Measurements from ENCODE around the gene ALDH1L1.

DNA sequence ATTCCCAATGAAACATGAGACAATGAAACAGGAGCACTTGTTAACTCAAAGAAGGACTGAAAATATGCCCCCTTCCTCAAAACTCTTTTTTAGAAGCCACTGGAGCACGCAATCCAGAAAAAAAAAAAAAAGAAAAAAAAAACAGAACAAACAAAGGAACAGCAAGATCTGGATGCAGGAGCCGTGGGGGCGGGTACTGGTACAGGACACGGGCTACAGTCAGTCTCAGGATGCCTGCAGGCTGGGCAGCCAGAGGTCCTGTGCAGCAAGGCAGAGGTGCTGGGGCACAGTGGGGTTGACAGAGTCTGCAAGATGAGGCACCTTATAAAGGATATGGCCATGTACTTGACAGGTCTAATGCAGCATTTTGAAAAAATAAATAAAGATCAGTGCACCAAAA, 22.3 kb upstream of the ALDH1L1 start:
- TF ChIP-seq YY1 (IDR thresholded peaks at IDR 0.05; ENCODE audit: insufficient read depth, insufficient read length), result no peak
- no peak for TF ChIP-seq ZNF274 (IDR thresholded peaks at IDR 0.05; ENCODE audit: low read depth, low read length)
